Measurements from ENCODE around the gene PLEKHH3. TPM values are rescaled to one million over a fixed set of nuclear protein-coding genes. Genes with fewer than 3 reads are reported as not detected.

PLEKHH3 gene
- total and polyA plus RNA-seq, 10 of the 15 experiments (the other 5 are each of a cell fraction or from before 2014, with no cell fraction given): 0.31 to 38.0 (median 11.0) TPM

- TSS peak; percentile 85 for BruUV-seq (replicated peaks)
- Histone ChIP-seq H3K4me2 (ENCODE audit: control insufficient read depth, insufficient read depth) (no peak overlapping the region), H3K27me3 (replicated peaks in 1 of 2; ENCODE audit: control insufficient read depth in 2 of 2, insufficient read depth in 2 of 2, low read length in 1 of 2) (no peaks in the 10 kb centered on the region), H3K9me3 (replicated peaks; ENCODE audit: control insufficient read depth, insufficient read depth, low read length) (no peaks in the 10 kb centered on the region), H3K4me3 (no peak overlapping the region), H2AFZ (ENCODE audit: control insufficient read depth, low read depth, low read length) (no peak overlapping the region), H3K4me1 (ENCODE audit: control insufficient read depth, insufficient read depth, low read length) (peaks cover 21% of the 10 kb centered on the region), H3K79me2 (ENCODE audit: control insufficient read depth, insufficient read depth, low read length) (no peaks in the 10 kb centered on the region; the same call in 1 of the 2 replicates), H3K9ac (ENCODE audit: control insufficient read depth, insufficient read depth, low read length) (no peak overlapping the region), H4K20me1 (ENCODE audit: control insufficient read depth, insufficient read depth) (no peaks in the 10 kb centered on the region), H3K36me3 (ENCODE audit: control insufficient read depth in 2 of 2, insufficient read depth in 2 of 2, low read length in 1 of 2) (peaks cover 16 to 40% of the 10 kb centered on the region in 2 experiments), H3K27ac (ENCODE audit: control insufficient read depth, insufficient read depth) (no peak overlapping the region)
- ATAC-seq (no peak), FAIRE-seq (no peak), DNase-seq (ENCODE audit: low read depth, low spot score) (no peak)
- RAD21 ChIA-PET (ENCODE audit: unreplicated experiment): no interaction called here
- POLR2A ChIA-PET: interaction anchor here (0.6 to 2.4 kb wide), 5 partner anchors 15 to 129 kb away, joined by 3 to 7 read pairs (median 4); partner anchors contain the start of gene TUBG1
- TF ChIP-seq STAT3 (IDR thresholded peaks at IDR 0.05; ENCODE audit: low read depth, low read length) (no peak), POLR2A (IDR thresholded peaks at IDR 0.05; ENCODE audit: low read depth, low read length) (0 out of 2 replicates have a peak, but pooled peaks have one; percentile 14)
- intact Hi-C loops (cut with micrococcal nuclease; ENCODE audit: unreplicated experiment): no loop called here
- in situ Hi-C loops (cut with MboI): no loop called here
- CTCF ChIA-PET: interaction anchor here (0.6 to 1.5 kb wide), 2 partner anchors 15 to 166 kb away, joined by 3 read pairs; no protein-coding TSS in a partner anchor
- SMC1A ChIA-PET (ENCODE audit: uncharacterized antibody, unreplicated experiment): no interaction called here
- 72% methylated on average over 2 of the region's 2 CpGs for WGBS (ENCODE audit: insufficient coverage, insufficient replicate concordance, low lambda C conversion rate, missing lambda C conversion rate)
Measured at GRCh38 chr17:42698736-42699414, 22.1 kb upstream of the PLEKHH3 start.

- no peak for ATAC-seq
- H3K79me2 ChIP-seq (ENCODE audit: control insufficient read depth, insufficient read depth, low read length): no peaks in the 10 kb centered on the region
- no peaks in the 10 kb centered on the region for H4K20me1 ChIP-seq (ENCODE audit: control insufficient read depth, insufficient read depth)
- no peak for FAIRE-seq
- peaks cover 5% of the 10 kb centered on the region for H3K4me1 ChIP-seq (ENCODE audit: control insufficient read depth, insufficient read depth, low read length)
- H3K9me3 ChIP-seq (replicated peaks; ENCODE audit: control insufficient read depth, insufficient read depth, low read length): no peaks in the 10 kb centered on the region
- no peak for DNase-seq (ENCODE audit: low read depth, low spot score)
- 93% methylated on average over 17 of the region's 19 CpGs for WGBS (ENCODE audit: insufficient coverage, insufficient replicate concordance, low lambda C conversion rate, missing lambda C conversion rate)
- CTCF ChIA-PET: interaction anchor here (1.5 kb wide), 1 partner anchor 17 kb away, joined by 3 read pairs; no protein-coding TSS in a partner anchor
- no peak overlapping the region for H3K4me3 ChIP-seq
- H3K36me3 ChIP-seq (ENCODE audit: control insufficient read depth in 2 of 2, insufficient read depth in 2 of 2, low read length in 1 of 2): peaks cover 16 to 39% of the 10 kb centered on the region in 2 experiments
- no peak overlapping the region for H3K4me2 ChIP-seq (ENCODE audit: control insufficient read depth, insufficient read depth)
- no TSS peak for BruUV-seq (replicated peaks)
- POLR2A ChIA-PET: interaction anchor here (0.8 to 2.4 kb wide), 2 partner anchors 14 to 88 kb away, joined by 3 to 7 read pairs; partner anchors contain the start of genes RETREG3 and TUBG1
- no peak overlapping the region for H3K27ac ChIP-seq (ENCODE audit: control insufficient read depth, insufficient read depth)
- H3K9ac ChIP-seq (ENCODE audit: control insufficient read depth, insufficient read depth, low read length): no peak overlapping the region
- RAD21 ChIA-PET (ENCODE audit: unreplicated experiment): no interaction called here
- H3K27me3 ChIP-seq (replicated peaks in 1 of 2; ENCODE audit: control insufficient read depth in 2 of 2, insufficient read depth in 2 of 2, low read length in 1 of 2): no peaks in the 10 kb centered on the region
- intact Hi-C loops (cut with micrococcal nuclease; ENCODE audit: unreplicated experiment): no loop called here
- in situ Hi-C loops (cut with MboI): no loop called here
- SMC1A ChIA-PET (ENCODE audit: uncharacterized antibody, unreplicated experiment): no interaction called here
- H2AFZ ChIP-seq (ENCODE audit: control insufficient read depth, low read depth, low read length): no peak overlapping the region
- TF ChIP-seq BRCA1 (IDR thresholded peaks at IDR 0.05; ENCODE audit: low read depth, low read length) (no peak), KAT2A (conservative IDR thresholded peaks at IDR 0.05; ENCODE audit: control insufficient read depth, low read depth, low read length) (no peak), SMAD5 (IDR thresholded peaks at IDR 0.05; ENCODE audit: low read depth) (no peak), FOXM1 (IDR thresholded peaks at IDR 0.05; ENCODE audit: low read depth, low read length) (no peak), ZNF592 (IDR thresholded peaks at IDR 0.05) (no peak), STAT3 (IDR thresholded peaks at IDR 0.05; ENCODE audit: low read depth, low read length) (no peak), CREB1 (IDR thresholded peaks at IDR 0.05; ENCODE audit: low read depth) (no peak), ZBTB33 (IDR thresholded peaks at IDR 0.05) (no peak), ZSCAN29 (IDR thresholded peaks at IDR 0.05) (no peak)
Measured at GRCh38 chr17:42697108-42697811, 20.5 kb upstream of the PLEKHH3 start.
